ENCODE data around the gene SCYL1. TPM values are rescaled to one million over a fixed set of nuclear protein-coding genes. Genes with fewer than 3 reads are reported as not detected.

The SCYL1 gene
- total and polyA plus RNA-seq, 2 donors (not counting 1 experiment from before 2014, with no cell fraction given): 76.5 to 85.5 TPM

GRCh38 chr11:65476632-65477148, 48.2 kb upstream of the SCYL1 start:
- WGBS (ENCODE audit: insufficient coverage): 35% methylated on average over 8 of the region's 10 CpGs
- CTCF ChIA-PET: interaction anchor here (0.8 to 5.4 kb wide), 8 partner anchors 15 to 162 kb away, joined by 3 to 39 read pairs (median 5); partner anchors contain the start of genes CDC42EP2, MALAT1 and SLC25A45
- Mint-ChIP-seq H3K9me3 (ENCODE audit: insufficient read depth) (no peaks in the 10 kb centered on the region), H3K4me3 (peak overlapping the region; percentile 96), H3K4me1 (peaks cover 20% of the 10 kb centered on the region), H3K27ac (peak overlapping the region; percentile 99), H3K27me3 (no peaks in the 10 kb centered on the region)
- H3K9ac ChIP-seq (ENCODE audit: low read length): peak overlapping the region; percentile 78
- TF ChIP-seq CTCF (IDR thresholded peaks at IDR 0.05) (no peak), EZH2 (IDR thresholded peaks at IDR 0.05; ENCODE audit: borderline replicate concordance, insufficient read depth, low read depth, low read length, poor library complexity, severe bottlenecking) (no peak)
- H3K4me1 ChIP-seq (ENCODE audit: control insufficient read depth in 2 of 2, insufficient read depth in 2 of 2, low read length in 2 of 2): peaks cover 17 to 39% of the 10 kb centered on the region in 2 donors
- ATAC-seq (ENCODE audit: low read depth) (no peak), DNase-seq (no peak)
- peaks cover 45% of the 10 kb centered on the region for H3K79me2 ChIP-seq (ENCODE audit: control insufficient read depth, insufficient read depth, low read length)
- H4K20me1 ChIP-seq (ENCODE audit: control insufficient read depth, insufficient read depth, low read length, poor library complexity, severe bottlenecking): no peaks in the 10 kb centered on the region
- no peaks in the 10 kb centered on the region for H3K9me3 ChIP-seq (ENCODE audit: control extremely low read depth in 1 of 3, control insufficient read depth in 2 of 3, insufficient read depth in 1 of 3, low read length in 2 of 3)
- H3K4me2 ChIP-seq (replicated peaks; ENCODE audit: low read depth, low read length, poor library complexity, severe bottlenecking): peak overlapping the region; percentile 85
- no peaks in the 10 kb centered on the region for H3K27me3 ChIP-seq (replicated peaks in 1 of 4; ENCODE audit: control extremely low read depth in 1 of 4, control insufficient read depth in 3 of 4, insufficient read depth in 4 of 4, low read length in 3 of 4)
- peak overlapping the region; percentile 80 for H2AFZ ChIP-seq (ENCODE audit: insufficient read depth, low read depth, low read length, poor library complexity, severe bottlenecking)
- intact Hi-C loops (cut with micrococcal nuclease): loop anchor here (1.0 kb wide), 3 partner anchors 21 to 114 kb away; no protein-coding TSS in a partner anchor
- no peaks in the 10 kb centered on the region for H3K36me3 ChIP-seq (replicated peaks in 1 of 2; ENCODE audit: control extremely low read depth in 1 of 2, control insufficient read depth in 1 of 2, extremely low read depth in 1 of 2, insufficient read depth in 2 of 2, low read length in 1 of 2)
- POLR2A ChIA-PET: interaction anchor here (1.0 to 13.6 kb wide), 8 partner anchors 13 to 90 kb away, joined by 3 to 366 read pairs (median 12); partner anchors contain the start of genes FRMD8, MALAT1 and NEAT1
- peak overlapping the region; percentile 88 to 92 for H3K27ac ChIP-seq (ENCODE audit: low read length in 2 of 2)
- peak overlapping the region; percentile 36 to 93 (median 83) for H3K4me3 ChIP-seq (ENCODE audit: control extremely low read depth in 1 of 5, extremely low read depth in 1 of 5, insufficient read depth in 1 of 5, low read depth in 2 of 5, low read length in 4 of 5)

Measured in B cell (primary cell).